Left kidney (tissue), 2 donors: ENCODE data around the gene C14orf39. TPM values are rescaled to one million over a fixed set of nuclear protein-coding genes. Genes with fewer than 3 reads are reported as not detected.
"Not testable (repeated sequence)": the region's sequence is repeated elsewhere in the genome, so short reads cannot be mapped to it uniquely, and the experiment has no call there.

Experiments
- DNase-seq: peaks from one replicate; pipeline ENCODE4 v3.0.0-alpha.2; 2013
- polyA plus RNA-seq: library from polyadenylated mRNA; unstranded; fragments of 120-200 nt; gene quantifications from one replicate; pipeline ENCODE4 v1.2.1, GENCODE V29; 2013; ENCODE audit not compliant: insufficient read length

Gene C14orf39
- polyA plus RNA-seq, 1 donor: 1.0 TPM

DNA sequence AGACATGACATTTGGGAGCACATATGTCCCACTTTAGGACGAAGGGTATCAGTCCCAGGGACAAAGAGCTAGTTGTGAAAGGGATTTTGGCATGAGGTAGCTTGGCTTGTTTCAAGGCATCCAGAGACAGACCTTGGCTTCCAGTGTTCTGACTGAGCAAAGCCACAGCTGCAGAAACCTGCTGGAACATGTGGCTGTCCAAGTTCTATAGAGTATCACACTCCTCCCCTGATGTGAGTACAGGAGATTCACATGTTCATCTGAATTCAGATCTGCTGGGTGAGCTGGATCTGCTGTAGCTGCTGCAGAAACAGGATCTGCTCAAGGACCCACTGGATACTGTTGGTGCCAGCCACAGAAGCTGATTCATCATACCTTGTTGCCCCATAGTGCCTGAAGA lies 10.1 kb upstream of the C14orf39 start:
- no peak for DNase-seq

DNA sequence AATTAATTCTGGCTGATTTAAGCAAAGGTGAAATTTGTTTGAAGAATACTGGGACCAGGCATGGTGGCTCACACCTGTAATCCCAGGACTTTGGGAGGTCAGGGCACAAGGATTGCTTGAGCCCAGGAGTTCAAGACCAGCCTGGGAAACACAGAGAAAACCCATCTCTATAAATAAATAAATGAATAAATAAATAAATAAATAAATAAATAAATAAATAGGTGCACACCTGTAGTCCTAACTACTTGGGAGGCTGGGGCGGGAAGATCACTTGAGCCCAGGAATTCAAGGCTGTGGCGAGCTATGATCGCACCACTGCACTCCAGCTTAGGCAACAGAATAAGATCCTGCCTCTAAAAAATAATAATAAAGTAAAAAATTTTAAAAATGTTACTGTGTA lies 4.4 kb upstream of the C14orf39 start:
- DNase-seq: no peak

DNA sequence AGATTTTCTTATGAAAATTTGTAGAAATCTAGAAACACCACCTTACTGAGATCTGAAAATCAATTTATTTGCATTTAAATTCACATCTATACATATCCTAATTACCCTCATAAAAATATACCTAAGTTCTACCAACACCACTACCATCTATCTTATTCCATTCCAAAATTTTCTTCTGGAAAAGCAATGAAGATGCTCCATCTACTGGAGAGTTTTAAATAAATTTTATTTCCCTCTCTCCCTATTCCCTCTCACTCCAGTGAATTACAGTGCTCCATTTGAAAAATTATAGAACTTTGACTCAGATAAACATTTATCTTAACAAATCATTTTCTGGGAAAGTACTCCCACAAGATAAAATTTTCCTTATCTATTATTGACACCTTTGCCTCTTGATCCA lies 2.3 kb upstream of the C14orf39 start:
- DNase-seq: no peak

- DNase-seq: no peak
These were observed 1.3 kb upstream of the C14orf39 start for GRCh38 chr14:60487211-60487610.

GRCh38 chr14:60485057-60485597 lies 736 bp downstream of the C14orf39 start:
- no peak for DNase-seq

GRCh38 chr14:60482743-60483142 lies 3.1 kb downstream of the C14orf39 start:
- DNase-seq: no peak

DNA sequence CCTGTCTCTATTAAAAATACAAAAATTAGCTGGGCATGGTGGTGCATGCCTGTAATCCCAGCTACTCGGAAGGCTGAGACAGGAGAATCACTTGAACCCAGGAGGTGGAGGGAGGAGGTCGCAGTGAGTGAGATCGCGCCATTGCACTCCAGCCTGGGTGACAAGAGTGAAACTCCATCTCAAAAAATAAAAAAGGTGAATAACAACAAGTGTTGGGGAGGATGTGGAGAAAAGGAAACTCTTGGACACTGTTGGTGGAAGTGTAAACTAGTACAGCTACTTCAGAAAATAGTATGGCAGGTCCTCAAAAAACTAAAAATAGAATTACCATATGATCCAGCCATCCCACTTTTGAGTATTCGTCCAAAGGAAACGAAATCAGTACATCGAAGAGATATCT lies 5.6 kb downstream of the C14orf39 start:
- DNase-seq: not testable (repeated sequence)

DNA sequence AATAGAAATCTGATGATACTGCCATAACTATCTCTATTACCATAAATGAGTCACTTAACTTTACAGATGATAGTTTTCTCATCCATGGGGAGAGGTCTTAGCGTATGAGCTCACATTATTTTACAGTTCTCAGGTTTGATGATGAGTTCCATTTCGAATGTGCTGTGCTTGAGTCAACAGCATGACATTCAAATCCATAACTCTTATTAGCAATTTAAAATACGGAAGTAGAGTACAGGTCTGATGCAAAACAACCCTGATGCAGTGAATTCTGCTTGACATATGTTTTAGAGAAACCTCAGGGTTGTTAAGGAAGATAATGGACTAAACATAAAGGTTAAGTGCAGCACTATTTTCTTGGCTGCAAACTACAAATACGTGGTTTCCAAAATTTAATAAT lies 30.0 kb downstream of the C14orf39 start:
- no peak for DNase-seq

- DNase-seq: no peak
These were observed 55.6 kb downstream of the C14orf39 start for GRCh38 chr14:60430276-60430675.

DNA sequence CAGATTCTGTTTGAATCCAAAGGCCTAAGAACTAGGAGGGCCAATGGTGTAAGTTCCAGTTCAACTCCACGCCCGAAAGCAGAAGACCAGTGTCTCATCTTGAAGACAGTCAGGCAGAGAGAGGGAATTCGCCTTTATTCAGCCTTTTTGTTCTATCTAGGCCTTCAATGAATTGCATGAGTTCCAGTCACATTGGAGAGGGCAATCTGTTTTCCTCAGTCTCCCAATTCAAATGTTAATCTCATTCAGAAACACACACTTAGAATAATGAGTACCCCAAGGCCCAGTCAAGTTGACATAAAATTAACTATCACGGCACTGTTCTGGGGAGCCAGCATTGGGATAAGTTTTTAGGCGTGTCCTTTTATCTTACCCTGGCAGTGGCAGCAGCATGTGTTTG lies 65.8 kb downstream of the C14orf39 start:
- no peak for DNase-seq

DNA sequence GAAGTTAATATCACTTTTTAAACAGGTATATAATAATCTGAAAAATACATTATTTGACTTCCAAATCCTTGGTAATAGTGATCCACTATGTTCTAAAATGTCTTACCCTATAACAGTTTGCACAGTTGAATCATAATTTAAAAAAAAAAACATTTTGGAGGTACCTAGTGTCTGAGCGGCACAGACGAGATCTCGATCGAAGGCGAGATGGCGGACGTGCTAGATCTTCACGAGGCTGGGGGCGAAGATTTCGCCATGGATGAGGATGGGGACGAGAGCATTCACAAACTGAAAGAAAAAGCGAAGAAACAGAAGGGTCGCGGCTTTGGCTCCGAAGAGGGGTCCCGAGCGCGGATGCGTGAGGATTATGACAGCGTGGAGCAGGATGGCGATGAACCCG lies 88.3 kb downstream of the C14orf39 start:
- DNase-seq: not testable (repeated sequence)

GRCh38 chr14:60396718-60397343 lies 89.0 kb downstream of the C14orf39 start:
- no peak for DNase-seq

Other genes with a start within 250 kb of the C14orf39 start
- 85.2 TPM for gene PPM1A, start 236.8 kb downstream of the C14orf39 start, polyA plus RNA-seq
- gene SIX6, start 23.1 kb upstream of the C14orf39 start, polyA plus RNA-seq: not detected
- 10.9 TPM for gene SIX1, start 163.4 kb upstream of the C14orf39 start, polyA plus RNA-seq
- gene SIX4, start 238.3 kb upstream of the C14orf39 start, polyA plus RNA-seq: 8.6 TPM
- gene MNAT1, start 248.7 kb upstream of the C14orf39 start, polyA plus RNA-seq: 53.0 TPM